Measurements from ENCODE around the gene CDC25A.

The CDC25A gene

DNA sequence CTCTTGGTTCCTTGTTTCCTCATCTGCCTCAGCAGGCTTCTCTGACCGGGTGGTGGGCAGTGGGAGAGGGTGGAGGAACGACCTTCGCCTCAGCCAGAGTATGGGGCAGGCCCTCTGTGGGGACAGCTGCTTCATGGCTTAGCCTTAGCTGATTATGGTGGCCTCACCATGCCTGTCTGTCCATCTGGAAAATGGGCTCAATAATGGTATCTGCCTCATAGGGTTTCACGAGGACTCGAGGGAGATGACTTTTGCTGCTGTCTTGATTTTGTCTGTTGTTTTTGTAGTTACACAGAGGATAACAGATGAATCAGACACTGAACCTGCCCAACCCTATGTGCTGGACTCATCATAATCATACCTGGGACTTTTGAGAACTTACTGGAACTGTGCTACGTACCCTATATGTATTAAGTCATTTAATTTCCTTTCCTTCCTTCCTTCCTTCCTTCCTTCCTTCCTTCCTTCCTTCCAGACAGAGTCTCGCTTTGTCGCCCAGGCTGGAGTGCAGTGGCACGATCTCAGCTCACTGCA is 46.5 kb downstream of the CDC25A start:
- no peak for DNase-seq (ENCODE audit: low read depth in 2 of 2)

DNA sequence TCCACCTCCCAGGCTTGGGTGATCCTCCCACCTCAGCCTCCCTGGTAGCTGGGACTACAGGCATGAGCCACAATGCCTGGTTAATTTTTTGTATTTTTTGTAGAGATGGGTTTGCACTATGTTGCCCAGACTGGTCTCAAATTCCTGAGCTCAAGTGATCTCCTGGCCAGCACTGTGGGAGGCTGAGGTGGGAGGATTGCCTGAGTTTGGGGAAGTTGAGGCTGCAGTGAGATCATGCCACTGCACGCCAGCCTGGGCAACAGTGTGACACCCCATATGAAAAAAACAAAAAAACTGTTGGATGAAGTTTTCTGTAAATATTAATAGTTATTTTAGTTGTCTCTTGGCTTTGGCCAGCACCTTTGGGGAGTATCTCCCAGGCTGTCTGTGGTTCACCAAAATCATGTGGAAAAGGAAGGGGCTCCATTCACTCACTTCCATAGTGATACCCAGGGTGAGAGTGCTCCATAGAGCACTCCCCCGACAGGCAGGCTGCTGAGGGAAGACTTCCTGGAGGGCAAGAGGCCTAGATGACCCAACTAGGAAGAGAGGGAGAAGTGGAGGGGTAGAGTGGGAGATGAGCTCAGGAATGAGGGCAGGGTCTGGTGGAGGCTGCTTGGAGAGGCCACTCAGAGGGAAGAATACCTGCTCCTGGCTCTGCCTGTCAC is 47.1 kb downstream of the CDC25A start:
- no peak for DNase-seq (ENCODE audit: low read depth in 2 of 2)

DNA sequence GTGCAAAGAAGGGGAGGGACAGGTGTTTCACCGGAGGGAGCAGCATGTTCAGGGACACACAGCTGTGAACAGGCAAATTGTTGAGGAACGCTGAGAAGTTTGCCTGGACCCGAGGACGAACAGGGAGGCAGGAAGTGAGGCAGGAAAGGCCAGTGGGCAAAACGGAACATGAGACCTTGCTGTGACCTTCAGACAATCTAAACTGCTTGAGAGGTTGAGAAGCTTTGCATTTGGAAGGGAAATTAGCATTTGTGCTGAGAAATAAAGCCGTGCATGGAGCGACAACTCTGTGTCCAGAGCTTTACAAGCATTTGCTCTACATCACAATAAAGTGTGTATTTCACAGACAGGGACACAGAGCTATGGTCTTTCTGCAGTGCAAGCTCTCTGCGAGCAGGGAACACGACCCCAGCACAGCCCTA is 47.9 kb downstream of the CDC25A start:
- no peak for DNase-seq (ENCODE audit: low read depth in 2 of 2)

DNA sequence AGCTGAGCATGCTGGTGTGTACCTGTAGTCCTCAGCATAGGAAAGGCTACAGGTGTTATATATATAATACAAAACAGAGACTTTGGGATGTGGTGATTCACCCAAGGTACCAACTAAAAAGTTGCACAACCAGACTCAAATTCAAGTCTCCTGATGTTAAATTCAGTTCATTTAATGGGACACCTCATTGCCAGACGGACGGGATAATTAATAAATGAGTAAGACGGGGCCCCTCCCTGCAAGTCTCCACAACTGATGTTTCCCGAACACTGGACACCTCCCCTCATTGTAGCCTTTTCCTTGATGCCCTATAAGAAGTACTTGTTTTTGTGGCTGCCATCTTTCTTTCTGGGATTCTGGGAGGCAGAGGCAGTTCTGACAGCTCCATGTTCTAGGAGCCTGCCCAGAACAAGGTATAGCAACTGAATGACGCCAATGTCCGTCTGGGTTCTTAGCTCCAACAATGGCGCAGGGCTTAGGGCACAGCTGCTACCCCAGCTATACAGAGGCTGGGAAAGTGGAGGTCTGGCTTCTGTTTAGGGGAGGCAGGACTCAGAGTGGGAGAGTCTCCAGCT is 50.7 kb downstream of the CDC25A start:
- no peak for DNase-seq (ENCODE audit: low read depth in 2 of 2)

DNA sequence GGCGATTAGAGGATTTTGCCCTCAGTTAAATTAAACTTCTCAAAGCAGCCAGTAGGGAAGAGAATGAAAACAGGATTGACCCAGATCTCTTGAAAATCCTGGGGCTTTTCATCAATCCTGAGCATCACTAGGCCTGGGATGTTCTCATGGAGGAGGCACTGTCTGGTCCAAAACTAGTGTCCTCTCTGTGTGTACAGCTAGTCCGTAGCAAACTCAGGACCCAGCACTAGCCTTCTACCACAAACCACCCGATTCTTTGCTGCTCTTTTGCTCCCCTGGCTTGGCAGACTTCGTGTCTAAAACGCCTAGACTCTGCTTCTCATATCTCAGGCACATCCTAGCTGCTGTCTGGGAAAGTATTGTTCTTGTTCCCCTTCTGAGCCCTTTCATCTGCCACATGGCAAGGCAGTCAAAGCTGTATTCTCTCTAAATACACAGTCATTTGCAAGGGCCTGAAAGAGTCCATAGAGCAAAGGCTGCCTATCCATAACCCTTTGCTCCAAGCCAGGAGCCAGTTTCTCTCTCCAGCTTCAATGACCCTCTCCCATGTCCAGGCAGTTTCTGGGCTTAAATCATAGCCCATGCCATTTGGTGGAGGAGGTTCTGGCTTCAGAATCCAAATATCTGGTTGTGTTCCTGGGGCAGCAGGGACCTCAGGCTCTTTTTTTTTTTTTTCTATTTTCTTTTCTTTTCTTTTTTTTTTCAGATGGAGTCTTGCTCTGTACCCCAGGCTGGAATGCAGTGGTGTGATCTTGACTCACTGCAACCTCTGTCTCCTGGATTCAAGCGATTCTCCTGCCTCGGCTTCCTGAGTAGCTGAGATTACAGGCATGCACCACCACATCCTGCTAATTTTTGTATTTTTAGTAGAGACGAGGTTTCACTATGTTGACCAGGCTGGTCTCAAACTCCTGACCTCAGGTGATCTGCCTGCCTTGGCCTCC is 52.4 kb downstream of the CDC25A start:
- no peak for DNase-seq (ENCODE audit: low read depth in 2 of 2)

DNA sequence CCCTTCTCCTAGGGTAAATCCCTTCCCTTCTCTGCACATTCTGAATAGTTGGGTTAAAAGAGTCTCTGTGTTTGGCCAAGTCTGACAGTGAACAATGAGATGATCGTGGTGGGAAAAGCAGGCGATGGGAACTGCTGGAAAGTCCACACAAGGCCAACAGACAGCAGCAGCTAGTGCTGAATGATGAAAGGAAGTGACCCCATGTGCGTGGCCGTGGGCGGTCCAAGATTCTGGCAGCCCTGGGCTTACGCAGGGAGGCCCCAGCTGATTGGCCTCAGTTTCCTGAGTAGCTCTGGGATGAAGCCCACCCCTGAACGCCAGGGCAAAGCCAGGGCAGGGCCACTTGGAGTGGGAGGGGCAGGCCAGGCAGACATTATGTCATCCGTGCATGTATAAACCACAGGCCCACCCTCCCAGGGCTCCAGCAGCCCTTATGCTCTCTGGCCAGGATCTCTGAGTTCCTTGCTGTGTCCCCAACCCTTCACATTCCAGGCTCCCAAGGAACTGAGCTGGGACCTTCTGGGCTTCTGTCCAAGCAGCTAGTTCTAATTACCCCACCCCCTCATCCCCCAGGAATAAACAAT is 57.8 kb downstream of the CDC25A start:
- DNase-seq (ENCODE audit: low read depth in 2 of 2): no peak

DNA sequence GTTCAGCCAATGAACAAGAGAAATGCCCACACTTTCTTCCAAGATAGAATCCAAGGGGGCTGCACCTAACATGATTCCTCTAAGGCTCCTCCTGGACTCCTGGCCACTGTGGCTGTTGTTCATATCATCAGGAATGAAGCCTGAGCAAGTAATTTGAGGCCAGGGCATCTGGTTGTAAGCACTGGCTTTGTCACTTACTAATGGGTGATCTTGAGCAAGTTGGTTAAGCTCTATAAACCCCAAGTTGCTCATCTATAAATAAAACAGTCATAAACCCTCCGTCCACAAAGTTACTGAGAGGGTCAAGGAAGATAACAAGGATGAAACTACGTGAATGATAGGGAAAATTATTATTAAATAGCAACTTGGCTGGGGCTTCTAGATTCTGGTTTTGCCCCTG is 58.3 kb downstream of the CDC25A start:
- no peak for DNase-seq (ENCODE audit: low read depth in 2 of 2)

DNA sequence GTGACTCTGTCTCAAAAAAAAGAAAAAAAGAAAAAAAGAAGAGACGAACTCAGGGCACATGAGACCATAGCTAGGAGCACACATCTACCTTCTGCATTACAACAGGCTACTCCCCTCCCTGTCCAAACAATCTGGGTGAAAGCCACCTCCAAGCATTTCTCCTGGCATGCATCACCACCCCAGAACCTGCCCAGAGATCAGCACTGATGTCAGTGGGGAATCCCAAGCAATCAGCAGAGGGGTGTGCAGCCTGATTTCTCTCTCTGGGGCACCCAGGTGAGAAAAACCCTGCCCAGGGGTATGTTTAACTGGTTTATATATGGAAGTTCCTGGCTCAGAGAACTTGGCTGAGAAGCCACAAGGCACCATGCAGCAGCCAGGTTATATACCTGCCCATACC is 59.4 kb downstream of the CDC25A start:
- no peak for DNase-seq (ENCODE audit: low read depth in 2 of 2)

DNA sequence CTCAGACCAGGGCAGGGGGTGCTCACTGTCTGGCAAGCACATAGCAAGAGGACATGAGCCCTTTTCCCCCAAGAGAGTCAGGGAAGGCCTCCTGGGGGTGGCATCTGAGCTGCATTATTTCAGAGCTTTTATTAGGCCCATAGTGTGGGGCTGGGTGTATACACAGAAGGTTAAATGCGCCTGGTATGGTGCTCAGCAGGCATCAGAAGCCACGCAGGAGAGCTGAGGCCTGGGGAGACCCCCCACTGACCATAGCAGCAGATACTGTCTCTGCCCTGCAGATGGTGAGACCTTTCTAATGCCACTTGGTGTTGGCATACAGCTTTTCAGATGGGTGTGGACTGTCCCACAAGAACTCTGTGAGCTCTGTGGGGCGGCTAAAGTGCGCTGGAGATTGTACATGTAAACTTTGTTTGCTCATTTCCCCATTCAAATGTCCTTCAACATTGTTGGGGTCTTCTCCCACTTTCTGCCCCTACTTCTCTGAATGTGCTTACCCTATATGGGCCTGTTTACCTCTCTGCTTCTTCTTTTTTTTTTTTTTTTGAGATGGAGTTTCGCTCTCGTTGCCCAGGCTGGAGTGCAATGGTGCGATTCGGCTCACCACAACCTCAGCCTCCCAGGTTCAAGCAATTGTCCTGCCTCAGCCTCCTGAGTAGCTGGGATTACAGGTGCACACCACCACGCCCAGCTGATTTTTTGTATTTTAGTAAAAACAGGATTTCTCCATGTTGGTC is 62.2 kb downstream of the CDC25A start:
- no peak for DNase-seq (ENCODE audit: low read depth in 2 of 2)

DNA sequence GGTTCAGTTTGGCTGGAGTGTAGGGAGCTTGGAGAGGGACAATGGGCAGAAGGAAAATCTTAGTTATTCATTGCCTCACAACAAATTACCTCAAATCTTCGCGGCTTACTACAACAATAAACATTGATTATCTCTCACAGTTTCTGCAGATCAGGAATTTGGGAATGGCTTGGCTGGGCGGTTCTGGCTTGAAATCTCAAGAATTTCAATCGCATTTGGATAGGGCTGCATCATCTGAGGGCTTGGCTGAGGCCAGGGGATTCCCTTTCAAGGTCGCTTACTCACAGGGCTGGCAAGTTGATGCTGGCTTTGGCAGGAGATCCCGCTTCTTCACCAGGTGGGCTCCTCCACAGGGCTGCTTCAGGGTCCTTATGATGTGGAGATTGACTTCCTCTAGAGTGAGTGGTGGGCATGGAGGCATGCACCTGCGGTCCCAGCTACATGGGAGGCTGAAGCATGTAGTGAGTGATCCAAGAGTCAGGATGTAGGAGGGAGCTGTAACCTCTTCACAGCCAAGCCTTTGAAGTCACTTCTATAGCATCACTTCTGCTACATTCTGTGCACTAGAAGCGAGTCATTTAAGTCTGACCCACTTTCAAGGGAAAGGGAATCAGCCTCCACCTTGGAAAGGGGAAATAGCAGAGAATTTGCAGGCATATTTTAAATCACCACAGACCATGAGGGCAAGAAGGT is 63.1 kb downstream of the CDC25A start:
- DNase-seq (ENCODE audit: low read depth in 2 of 2): no peak

DNA sequence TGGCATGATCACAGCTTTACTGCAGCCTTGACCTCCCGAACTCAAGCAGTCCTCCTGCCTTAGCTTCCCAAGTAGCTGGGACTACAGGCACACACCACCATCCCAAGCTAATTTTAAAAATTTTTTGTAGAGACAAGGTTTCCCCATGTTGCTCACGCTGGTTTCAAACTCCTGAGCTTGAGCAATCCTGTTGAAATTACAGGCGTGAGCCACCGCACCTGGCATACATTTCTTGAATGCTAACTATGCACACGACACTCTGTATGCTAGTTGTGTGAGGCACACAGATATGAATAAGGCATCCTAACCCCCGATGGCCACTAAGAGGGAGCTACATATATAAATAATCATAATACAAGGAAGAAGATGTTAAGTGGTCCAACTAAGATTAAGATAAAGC is 64.9 kb downstream of the CDC25A start:
- no peak for DNase-seq (ENCODE audit: low read depth in 2 of 2)

DNA sequence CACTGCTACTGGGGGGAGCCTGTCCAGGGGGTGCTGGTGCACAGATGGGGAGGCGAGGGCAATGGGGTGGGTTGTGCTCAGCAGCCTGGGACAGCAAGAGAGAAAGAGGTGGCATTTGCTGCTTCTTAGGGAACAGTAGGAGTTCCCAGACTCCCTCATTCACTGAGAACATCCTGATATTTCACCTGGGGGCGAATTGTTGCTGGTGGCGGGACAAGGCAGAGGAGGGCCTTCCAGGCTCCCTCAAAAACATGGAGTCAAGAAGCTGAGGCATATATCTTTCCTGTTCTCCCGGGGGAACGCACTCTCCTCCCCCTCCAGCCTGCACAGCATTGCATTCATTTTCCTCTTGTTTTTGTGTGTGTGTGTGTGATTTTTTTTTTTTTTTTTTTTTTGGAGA is 65.7 kb downstream of the CDC25A start:
- DNase-seq (ENCODE audit: low read depth in 2 of 2): no peak

DNA sequence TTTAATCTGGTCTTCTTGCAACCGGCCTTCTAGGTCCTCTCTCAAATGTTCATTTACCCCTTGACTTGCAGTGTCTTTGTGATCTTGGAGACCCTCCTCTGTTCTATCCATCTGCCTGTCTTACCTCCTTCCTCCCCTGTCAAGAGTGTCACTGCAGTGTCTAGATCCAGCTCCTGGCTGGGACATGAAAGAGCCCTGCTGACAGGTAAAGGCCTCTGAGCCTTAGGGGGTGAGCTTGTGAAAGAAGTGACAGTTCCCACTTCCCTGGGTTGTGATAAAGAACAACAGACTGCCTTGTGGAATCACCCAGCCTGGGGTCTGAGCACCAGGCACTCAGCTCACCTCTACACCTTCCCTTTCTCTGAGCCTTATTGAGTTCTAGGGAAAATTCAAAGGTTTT is 68.0 kb downstream of the CDC25A start:
- DNase-seq (ENCODE audit: low read depth in 2 of 2): no peak

DNA sequence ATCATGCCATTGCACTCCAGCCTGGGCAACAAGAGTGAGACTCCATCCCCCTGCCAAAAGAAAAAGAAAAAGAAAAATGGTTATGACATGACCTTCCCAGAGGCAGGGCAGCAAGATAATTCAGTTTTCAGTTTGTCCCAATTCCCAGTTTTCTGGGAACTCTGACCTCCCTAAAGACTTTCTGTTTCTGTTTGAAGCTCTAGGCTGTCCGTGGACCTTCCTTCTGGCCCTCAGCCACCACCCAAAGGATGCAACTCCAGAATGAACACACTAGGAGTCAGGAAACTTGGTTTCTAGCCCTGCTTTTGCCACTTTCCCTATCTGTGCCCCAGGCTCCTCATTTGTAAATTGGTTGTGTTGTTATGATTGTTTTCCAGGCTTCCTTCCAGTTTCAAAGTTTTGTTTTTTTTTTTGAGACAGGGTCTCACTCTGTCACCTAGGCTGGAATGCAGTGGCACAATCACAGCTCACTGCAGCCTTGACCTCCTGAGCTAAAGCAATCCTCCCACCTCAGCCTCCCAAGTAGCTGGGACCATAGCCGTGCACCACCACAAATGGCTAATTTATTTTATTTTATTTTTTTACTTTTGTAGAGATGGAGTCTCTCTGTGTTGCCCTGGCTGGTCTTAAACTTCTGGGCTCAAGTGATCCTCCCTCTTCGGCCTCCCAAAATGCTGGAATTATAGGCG is 68.6 kb downstream of the CDC25A start:
- DNase-seq (ENCODE audit: low read depth in 2 of 2): no peak

DNA sequence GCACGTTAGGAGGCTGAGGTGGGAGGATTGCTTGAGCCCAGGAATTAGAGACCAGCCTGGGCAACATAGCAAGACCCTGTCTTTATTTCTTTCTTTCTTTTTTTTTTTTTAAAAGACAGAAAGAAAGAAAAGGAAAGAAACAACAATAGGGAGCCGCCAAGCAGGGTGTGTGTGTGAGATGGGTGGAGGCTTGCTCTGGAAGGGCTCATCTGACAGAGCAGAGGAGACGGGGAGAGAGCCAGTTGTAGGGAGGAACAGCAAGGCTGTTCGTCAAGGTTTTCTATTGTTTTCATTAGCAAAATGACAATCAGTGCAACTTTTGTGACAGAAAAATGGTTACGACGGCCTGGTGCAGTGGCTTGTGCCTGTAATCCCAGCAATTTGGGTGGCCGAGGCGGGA is 69.3 kb downstream of the CDC25A start:
- DNase-seq (ENCODE audit: low read depth in 2 of 2): no peak

DNA sequence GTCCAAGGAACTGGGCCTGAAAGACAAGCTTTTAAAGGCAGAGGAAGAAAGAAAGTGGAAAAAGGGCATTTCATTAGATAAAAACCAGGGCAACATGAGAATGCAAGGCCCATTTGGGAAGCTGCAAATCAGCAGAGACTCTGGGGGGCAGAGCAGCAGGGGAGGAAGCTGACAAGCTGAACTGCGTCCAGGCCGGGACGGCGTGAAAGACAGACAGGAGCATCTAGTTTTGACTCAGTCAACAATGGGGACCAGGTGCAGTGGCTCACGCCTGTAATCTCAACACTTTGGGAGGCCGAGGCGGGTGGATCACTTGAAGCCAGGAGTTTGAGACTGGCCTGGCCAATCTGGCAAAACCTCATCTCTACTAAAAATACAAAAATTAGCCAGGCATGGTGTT is 69.9 kb downstream of the CDC25A start:
- no peak for DNase-seq (ENCODE audit: low read depth in 2 of 2)

DNA sequence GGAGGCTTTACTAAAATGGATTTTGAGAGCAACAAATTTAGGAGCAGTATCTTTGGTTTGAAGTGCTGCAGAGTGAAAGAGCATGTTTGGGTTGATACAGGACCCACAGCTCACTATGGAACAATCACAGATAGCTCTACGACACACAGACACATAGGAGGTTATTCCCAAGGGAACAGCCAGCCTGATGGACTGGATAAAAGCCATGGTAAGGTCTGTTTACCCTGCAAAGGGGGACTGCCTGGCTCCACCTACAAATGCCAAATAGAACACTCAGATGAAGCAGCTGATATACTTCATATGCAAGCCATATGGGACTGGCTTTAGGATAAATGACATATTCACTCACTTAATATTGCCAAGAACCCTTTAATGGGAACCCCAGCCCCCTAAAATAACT is 75.4 kb downstream of the CDC25A start:
- DNase-seq (ENCODE audit: low read depth in 2 of 2): no peak

DNA sequence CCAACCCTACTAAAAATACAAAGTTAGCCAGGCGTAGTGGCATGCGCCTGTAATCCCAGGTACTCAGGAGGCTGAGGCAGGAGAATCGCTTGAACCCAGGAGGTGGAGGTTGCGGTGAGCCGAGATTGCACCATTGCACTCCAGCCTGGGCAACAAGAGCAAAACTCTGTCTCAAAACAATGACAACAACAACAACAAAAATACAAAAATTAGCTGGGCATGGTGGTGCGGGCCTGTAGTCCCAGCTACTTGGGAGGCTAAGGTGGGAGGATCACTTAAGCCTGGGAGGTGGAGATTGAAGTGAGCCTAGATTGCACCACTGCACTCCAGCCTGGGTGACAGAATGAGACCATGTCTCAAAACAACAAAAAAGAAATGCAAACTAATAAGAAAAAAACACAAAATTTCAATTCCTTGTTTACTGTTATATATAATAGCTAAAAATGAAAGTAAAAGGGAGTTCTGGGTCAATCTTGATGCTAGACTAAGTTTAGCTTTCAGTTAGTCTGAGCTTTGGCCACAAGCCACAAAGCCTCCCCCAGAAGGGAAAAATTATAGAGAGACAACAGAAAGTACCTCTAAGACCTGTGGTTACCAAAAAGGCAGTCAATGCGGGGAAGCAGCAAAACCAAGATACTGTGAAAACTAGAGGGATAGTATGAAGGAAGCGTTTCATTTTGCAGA is 76.0 kb downstream of the CDC25A start:
- DNase-seq (ENCODE audit: low read depth in 2 of 2): peak in 1 of 2 donors; percentile 6

DNA sequence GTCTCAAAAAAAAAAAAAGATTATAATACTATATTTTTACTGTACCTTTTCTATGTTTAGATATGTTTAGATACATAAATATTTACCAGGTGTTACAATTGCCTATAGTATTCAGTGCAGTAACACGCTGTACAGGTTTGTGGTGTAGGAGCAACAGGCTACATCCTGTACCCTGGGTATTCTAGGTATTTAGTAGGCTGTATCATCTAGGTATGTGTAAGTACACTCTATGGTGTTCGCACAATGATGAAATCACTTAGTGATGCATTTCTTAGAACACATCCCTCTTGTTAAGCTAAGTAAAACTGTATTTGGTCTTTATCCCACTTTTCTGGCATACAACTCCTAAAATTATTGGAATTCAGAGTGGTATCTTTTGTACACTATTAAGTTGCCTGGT is 77.8 kb downstream of the CDC25A start:
- no peak for DNase-seq (ENCODE audit: low read depth in 2 of 2)

DNA sequence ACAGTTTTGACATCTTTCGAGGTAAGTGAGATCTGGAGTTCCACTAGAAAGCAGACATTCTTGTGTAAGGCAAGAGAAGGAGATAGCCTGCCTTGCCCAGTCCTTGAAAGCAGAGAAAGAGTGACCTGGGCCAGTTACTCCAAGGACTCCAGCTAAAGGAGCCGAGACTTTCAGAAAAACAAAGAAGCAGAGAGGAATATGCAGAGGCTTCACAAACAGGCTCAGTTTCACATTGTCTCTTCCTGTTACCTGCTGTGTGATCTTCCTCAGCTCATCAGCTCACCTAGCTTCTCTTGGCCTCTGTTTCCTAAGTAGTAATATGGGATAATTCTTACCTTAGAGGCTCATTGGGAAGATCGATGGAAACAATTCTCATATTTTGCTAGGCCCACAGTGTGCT is 81.0 kb downstream of the CDC25A start:
- DNase-seq (ENCODE audit: low read depth in 2 of 2): no peak
